Caco-2 (cell line): ENCODE measurements around the gene PLP2. TPM values are rescaled to one million over a fixed set of nuclear protein-coding genes. Genes with fewer than 3 reads are reported as not detected.

ENCODE experiments used
- BruUV-seq: library from RNA; stranded (reverse); fragments of 400-500 nt; replicated peaks from 2 replicates; lab custom pipeline; 2021; lab: Mats Ljungman, UMichigan
- CTCF ChIA-PET: fragments of 300-600 bp; sonication (Branson Sonifier 250); formaldehyde crosslinking; loops from one replicate; lab custom pipeline; 2022; ENCODE audit warnings: antibody characterized with exemption; lab: Charles Lee
- POLR2A ChIA-PET: fragments of 300-600 bp; sonication (Branson Sonifier 250); formaldehyde crosslinking; loops from one replicate; lab custom pipeline; 2022; ENCODE audit warnings: antibody characterized with exemption; lab: Charles Lee
- DNase-seq, 2 experiments: peaks; one replicate each; pipeline versions ENCODE4 v3.0.0 to v3.0.0-alpha.2; 2020 to 2022
- H3K27me3 ChIP-seq: replicated peaks from 2 replicates; pipeline ENCODE4 v1.6.0; 2011; ENCODE audit warnings: low read length; ENCODE audit not compliant: control insufficient read depth, insufficient read depth
- H3K36me3 ChIP-seq: 2 replicates; pipeline ENCODE4 v1.5.1; 2011; ENCODE audit warnings: low read length; ENCODE audit not compliant: control insufficient read depth, insufficient read depth
- H3K4me1 ChIP-seq: fragments of 250-450 bp; sonication (Bioruptor Pico); 2 replicates; pipeline ENCODE4 v1.5.1; 2020; ENCODE audit warnings: mild to moderate bottlenecking
- H3K4me3 ChIP-seq: 2 replicates; pipeline ENCODE4 v1.5.1; 2011; ENCODE audit warnings: low read depth, mild to moderate bottlenecking, control low read depth, low read length
- H3K9me3 ChIP-seq: fragments of 250-450 bp; sonication (Bioruptor Pico); 2 replicates; pipeline ENCODE4 v1.5.1; 2020; ENCODE audit warnings: mild to moderate bottlenecking, moderate library complexity
- H3K27ac Mint-ChIP-seq: one replicate; pipeline ENCODE4 v1.8.0; 2022; ENCODE audit warnings: mixed read lengths; ENCODE audit not compliant: unreplicated experiment
- H3K27me3 Mint-ChIP-seq: one replicate; pipeline ENCODE4 v1.8.0; 2022; ENCODE audit warnings: mixed read lengths; ENCODE audit not compliant: insufficient read depth, unreplicated experiment
- H3K36me3 Mint-ChIP-seq: one replicate; pipeline ENCODE4 v1.8.0; 2022; ENCODE audit warnings: mild to moderate bottlenecking, mixed read lengths; ENCODE audit not compliant: insufficient read depth, unreplicated experiment
- H3K4me1 Mint-ChIP-seq: one replicate; pipeline ENCODE4 v1.8.0; 2022; ENCODE audit warnings: low read depth, mixed read lengths; ENCODE audit not compliant: unreplicated experiment
- H3K4me3 Mint-ChIP-seq: one replicate; pipeline ENCODE4 v1.8.0; 2022; ENCODE audit warnings: mild to moderate bottlenecking, moderate library complexity, mixed read lengths; ENCODE audit not compliant: unreplicated experiment
- H3K9me3 Mint-ChIP-seq: one replicate; pipeline ENCODE4 v1.8.0; 2022; ENCODE audit warnings: mixed read lengths; ENCODE audit not compliant: unreplicated experiment
- intact Hi-C: fragments of 100-400 bp; cut with micrococcal nuclease; formaldehyde crosslinking; loops from one replicate; pipeline ENCODE4 v1.10.0; 2022; ENCODE audit not compliant: unreplicated experiment
- total RNA-seq: library from RNA; stranded (reverse); gene quantifications from 2 replicates; pipeline ENCODE4 v1.2.3, GENCODE V29; 2022
- TF ChIP-seq, protein P1 (sequence below), 2 experiments: fragments of 200-600 bp in 1 of 2; IDR thresholded peaks; 1 replicate in 1 of 2; 2 replicates in 1 of 2; pipeline versions ENCODE4 v1.5.1 to v1.8.0; 2011 to 2022; ENCODE audit warnings: antibody characterized with exemption in 1 of 2, control low read depth in 1 of 2, inconsistent platforms in 1 of 2, low read depth in 1 of 2, low read length in 1 of 2, mild to moderate bottlenecking in 1 of 2, moderate library complexity in 1 of 2; ENCODE audit not compliant: insufficient read depth in 1 of 2, severe bottlenecking in 1 of 2, unreplicated experiment in 1 of 2

The PLP2 gene
- total RNA-seq, 1 experiment from 2014 or later, result 54.2 TPM

DNA sequence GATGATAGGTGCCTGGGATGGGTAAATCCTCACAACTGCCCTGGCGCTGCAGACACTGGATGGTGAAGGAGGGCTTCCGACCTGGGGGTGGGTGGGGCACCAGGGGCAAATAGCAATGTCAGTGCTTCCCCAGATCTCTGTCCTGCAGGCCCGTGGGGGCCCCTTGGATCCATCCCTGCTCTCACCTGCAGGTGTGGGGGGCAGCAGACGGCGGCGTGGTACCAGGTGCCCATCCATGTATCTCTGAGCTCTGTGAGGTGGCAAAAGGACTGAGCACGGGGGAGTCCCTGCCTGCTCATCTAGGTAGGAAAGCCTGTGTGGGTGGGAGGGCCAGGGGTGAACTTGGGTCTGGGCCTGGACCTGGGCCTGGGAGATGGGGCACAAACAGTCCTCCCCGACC lies 34.8 kb downstream of the PLP2 start:
- BruUV-seq, result no TSS peak
- H3K4me1 Mint-ChIP-seq, result no peaks in the 10 kb centered on the region
- H3K9me3 Mint-ChIP-seq, result no peaks in the 10 kb centered on the region
- no peaks in the 10 kb centered on the region for H3K36me3 ChIP-seq
- no peak overlapping the region for H3K4me3 ChIP-seq
- no peak overlapping the region for H3K27ac Mint-ChIP-seq
- intact Hi-C loops, result no loop called here
- H3K36me3 Mint-ChIP-seq, result peaks cover 7% of the 10 kb centered on the region
- no peak for DNase-seq
- H3K9me3 ChIP-seq, result no peaks in the 10 kb centered on the region
- H3K27me3 Mint-ChIP-seq, result no peaks in the 10 kb centered on the region
- H3K4me1 ChIP-seq, result peaks cover 4% of the 10 kb centered on the region; the same call in 1 of the 2 replicates
- TF ChIP-seq, protein P1, sequence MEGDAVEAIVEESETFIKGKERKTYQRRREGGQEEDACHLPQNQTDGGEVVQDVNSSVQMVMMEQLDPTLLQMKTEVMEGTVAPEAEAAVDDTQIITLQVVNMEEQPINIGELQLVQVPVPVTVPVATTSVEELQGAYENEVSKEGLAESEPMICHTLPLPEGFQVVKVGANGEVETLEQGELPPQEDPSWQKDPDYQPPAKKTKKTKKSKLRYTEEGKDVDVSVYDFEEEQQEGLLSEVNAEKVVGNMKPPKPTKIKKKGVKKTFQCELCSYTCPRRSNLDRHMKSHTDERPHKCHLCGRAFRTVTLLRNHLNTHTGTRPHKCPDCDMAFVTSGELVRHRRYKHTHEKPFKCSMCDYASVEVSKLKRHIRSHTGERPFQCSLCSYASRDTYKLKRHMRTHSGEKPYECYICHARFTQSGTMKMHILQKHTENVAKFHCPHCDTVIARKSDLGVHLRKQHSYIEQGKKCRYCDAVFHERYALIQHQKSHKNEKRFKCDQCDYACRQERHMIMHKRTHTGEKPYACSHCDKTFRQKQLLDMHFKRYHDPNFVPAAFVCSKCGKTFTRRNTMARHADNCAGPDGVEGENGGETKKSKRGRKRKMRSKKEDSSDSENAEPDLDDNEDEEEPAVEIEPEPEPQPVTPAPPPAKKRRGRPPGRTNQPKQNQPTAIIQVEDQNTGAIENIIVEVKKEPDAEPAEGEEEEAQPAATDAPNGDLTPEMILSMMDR (IDR thresholded peaks at IDR 0.05; ENCODE audit: insufficient read depth in 1 of 2, low read depth in 1 of 2, low read length in 1 of 2, severe bottlenecking in 1 of 2, unreplicated experiment in 1 of 2), result no peak
- ChIA-PET CTCF (no interaction called here), POLR2A (interaction anchor here (0.6 kb wide), 1 partner anchor 379 kb away, joined by 5 read pairs; no protein-coding TSS in a partner anchor)
- no peak overlapping the region for H3K4me3 Mint-ChIP-seq
- H3K27me3 ChIP-seq, result no peaks in the 10 kb centered on the region

DNA sequence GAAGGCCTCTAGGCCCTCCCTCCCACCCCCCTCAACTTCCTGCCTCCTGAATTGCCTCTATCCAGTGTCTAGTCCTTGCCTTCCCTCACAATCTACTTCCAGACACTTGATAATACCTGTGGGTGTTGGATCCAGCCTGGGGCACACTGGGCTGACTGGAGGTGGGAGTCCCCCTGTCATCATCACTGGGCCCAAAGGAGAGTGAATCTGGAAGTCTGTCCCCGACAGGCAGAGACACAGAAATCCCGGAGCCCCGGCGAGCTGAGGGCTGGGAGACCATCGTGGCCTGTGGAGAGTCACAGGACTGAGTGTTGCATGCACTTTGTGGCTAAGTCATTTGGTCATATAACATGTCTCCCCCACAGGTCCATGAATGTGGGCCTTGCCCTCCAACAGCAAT lies 36.7 kb downstream of the PLP2 start:
- no peaks in the 10 kb centered on the region for H3K9me3 Mint-ChIP-seq
- H3K27me3 Mint-ChIP-seq, result no peaks in the 10 kb centered on the region
- H3K4me1 Mint-ChIP-seq, result no peaks in the 10 kb centered on the region
- TF ChIP-seq, protein P1 (IDR thresholded peaks at IDR 0.05; ENCODE audit: insufficient read depth in 1 of 2, low read depth in 1 of 2, low read length in 1 of 2, severe bottlenecking in 1 of 2, unreplicated experiment in 1 of 2), result no peak
- Histone ChIP-seq H3K36me3 (no peaks in the 10 kb centered on the region), H3K4me1 (no peaks in the 10 kb centered on the region), H3K9me3 (no peaks in the 10 kb centered on the region), H3K27me3 (no peaks in the 10 kb centered on the region), H3K4me3 (no peak overlapping the region)
- no peak overlapping the region for H3K4me3 Mint-ChIP-seq
- intact Hi-C loops, result no loop called here
- no TSS peak for BruUV-seq
- no peak for DNase-seq
- H3K36me3 Mint-ChIP-seq, result peaks cover 7% of the 10 kb centered on the region
- CTCF ChIA-PET, result no interaction called here
- no peak overlapping the region for H3K27ac Mint-ChIP-seq
- POLR2A ChIA-PET, result no interaction called here

DNA sequence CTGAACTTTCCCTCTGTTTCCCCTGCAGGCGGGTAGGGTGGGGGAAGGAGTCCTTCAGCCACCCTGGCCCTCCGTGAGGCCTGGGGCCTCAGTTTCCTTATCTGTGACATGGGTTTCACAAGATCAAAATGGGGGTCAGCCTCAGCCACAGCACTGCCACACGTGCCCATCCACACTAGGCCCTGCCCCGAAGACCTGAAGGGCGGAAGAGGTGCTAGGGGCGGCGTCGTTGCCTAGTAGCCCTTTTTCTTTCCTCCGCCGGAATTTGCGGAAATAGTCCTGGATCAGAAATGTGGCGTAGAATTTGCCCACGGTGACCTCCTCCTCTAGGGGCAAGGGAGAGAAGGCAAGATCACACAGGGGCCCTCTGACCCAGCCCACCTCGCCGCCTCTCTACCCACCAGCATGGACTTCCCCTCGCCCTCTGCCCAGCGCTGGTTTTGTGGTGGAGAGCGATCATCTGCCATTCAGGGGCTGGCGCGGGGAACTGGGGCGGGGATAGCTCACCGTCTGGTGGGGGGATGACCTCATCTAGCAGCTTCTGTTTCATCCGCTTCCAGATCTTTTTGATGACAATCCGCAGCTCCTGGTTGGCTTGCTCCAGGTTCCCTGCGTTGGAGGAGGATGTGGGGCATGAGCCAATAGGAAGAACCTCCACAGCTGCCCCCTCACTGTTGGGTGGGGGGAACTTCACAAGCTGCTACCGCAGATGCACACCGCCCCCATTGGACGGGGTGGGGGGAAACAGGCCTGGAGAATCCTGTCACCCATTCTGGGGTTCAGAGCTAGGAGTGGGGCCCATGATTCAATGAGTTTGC lies 37.9 kb downstream of the PLP2 start:
- H3K4me1 Mint-ChIP-seq, result no peaks in the 10 kb centered on the region
- no peak overlapping the region for H3K4me3 ChIP-seq
- DNase-seq, result no peak
- no peaks in the 10 kb centered on the region for H3K36me3 ChIP-seq
- POLR2A ChIA-PET, result interaction anchor here (1.2 kb wide), 1 partner anchor 59 kb away, joined by 3 read pairs; no protein-coding TSS in a partner anchor
- no peaks in the 10 kb centered on the region for H3K9me3 Mint-ChIP-seq
- H3K27ac Mint-ChIP-seq, result no peak overlapping the region
- no peaks in the 10 kb centered on the region for H3K27me3 ChIP-seq
- TF ChIP-seq, protein P1 (IDR thresholded peaks at IDR 0.05; ENCODE audit: insufficient read depth in 1 of 2, low read depth in 1 of 2, low read length in 1 of 2, severe bottlenecking in 1 of 2, unreplicated experiment in 1 of 2), result no peak
- H3K9me3 ChIP-seq, result no peaks in the 10 kb centered on the region
- BruUV-seq, result no TSS peak
- CTCF ChIA-PET, result no interaction called here
- H3K4me1 ChIP-seq, result no peaks in the 10 kb centered on the region
- H3K4me3 Mint-ChIP-seq, result no peak overlapping the region
- no peaks in the 10 kb centered on the region for H3K36me3 Mint-ChIP-seq
- intact Hi-C loops, result no loop called here
- H3K27me3 Mint-ChIP-seq, result no peaks in the 10 kb centered on the region
